Gastroesophageal sphincter (tissue), 3 donors: Measurements from ENCODE around the gene ZFR.

ENCODE experiments used
- CTCF ChIP-seq, 4 experiments: fragments of 200-600 bp in 2 of 4; fragments of 450-650 bp in 2 of 4; sonication (generic) in 1 of 4; IDR thresholded peaks; one replicate each; pipeline ENCODE4 v1.5.1; 2017 to 2019; ENCODE audit warnings: antibody characterized with exemption in 4 of 4, mild to moderate bottlenecking in 2 of 4, moderate library complexity in 2 of 4
- POLR2A ChIP-seq, 2 donors: fragments of 450-650 bp; IDR thresholded peaks; one replicate each; pipeline ENCODE4 v1.6.1; 2017; ENCODE audit warnings: antibody characterized with exemption in 2 of 2, mild to moderate bottlenecking in 2 of 2, moderate library complexity in 1 of 2

- TF ChIP-seq POLR2A (IDR thresholded peaks at IDR 0.05), result no peak
- TF ChIP-seq CTCF (IDR thresholded peaks at IDR 0.05), result no peak
Observed at GRCh38 chr5:32330126-32330971, 114.2 kb downstream of the ZFR start.
